ENCODE results near the gene FGF2.

Gene FGF2

GRCh38 chr4:122898370-122899150 lies 71.9 kb downstream of the FGF2 start:
- DNase-seq = no peak

GRCh38 chr4:122899682-122900081 lies 73.1 kb downstream of the FGF2 start:
- no peak for DNase-seq

GRCh38 chr4:122900314-122900713 lies 73.7 kb downstream of the FGF2 start:
- no peak for DNase-seq

GRCh38 chr4:122901247-122902010 lies 74.8 kb downstream of the FGF2 start:
- no peak for DNase-seq

GRCh38 chr4:122903766-122904288 lies 77.2 kb downstream of the FGF2 start:
- no peak for DNase-seq

- DNase-seq = no peak
These were observed 80.3 kb downstream of the FGF2 start for GRCh38 chr4:122906859-122907305.

- no peak for DNase-seq
These were observed 81.6 kb downstream of the FGF2 start for GRCh38 chr4:122908223-122908622.

GRCh38 chr4:122909683-122910082 lies 83.1 kb downstream of the FGF2 start:
- DNase-seq = no peak

- no peak for DNase-seq
These were observed 85.0 kb downstream of the FGF2 start for GRCh38 chr4:122911588-122911987.

- DNase-seq = no peak
These were observed 86.4 kb downstream of the FGF2 start for GRCh38 chr4:122912810-122913575.

GRCh38 chr4:122914292-122914904 lies 87.8 kb downstream of the FGF2 start:
- no peak for DNase-seq

- DNase-seq = no peak
These were observed 88.3 kb downstream of the FGF2 start for GRCh38 chr4:122914938-122915337.

GRCh38 chr4:122917731-122918130 lies 91.1 kb downstream of the FGF2 start:
- DNase-seq = no peak

GRCh38 chr4:122920473-122920872 lies 93.8 kb downstream of the FGF2 start:
- no peak for DNase-seq

- DNase-seq = no peak
These were observed 94.7 kb downstream of the FGF2 start for GRCh38 chr4:122921300-122921699.

GRCh38 chr4:122921971-122922876 lies 95.6 kb downstream of the FGF2 start, which contains the start of gene NUDT6:
Gene NUDT6 (minus strand): TSS chr4:122922597. CDS start chr4:122922572, 25 bp downstream.
- peak; percentile 5 for DNase-seq

GRCh38 chr4:122922877-122923511 lies 96.4 kb downstream of the FGF2 start:
- peak; percentile 76 for DNase-seq

- DNase-seq = no peak
These were observed 102.3 kb downstream of the FGF2 start for GRCh38 chr4:122928930-122929329.

GRCh38 chr4:122930862-122931261 lies 104.2 kb downstream of the FGF2 start:
- DNase-seq = no peak

- DNase-seq = no peak
These were observed 106.1 kb downstream of the FGF2 start for GRCh38 chr4:122932763-122933162.

GRCh38 chr4:122945136-122945535 lies 118.5 kb downstream of the FGF2 start:
- DNase-seq = peak; percentile 38

Data from T-helper 9 cell (primary cell).